ENCODE data around the gene TMUB2.

DNA sequence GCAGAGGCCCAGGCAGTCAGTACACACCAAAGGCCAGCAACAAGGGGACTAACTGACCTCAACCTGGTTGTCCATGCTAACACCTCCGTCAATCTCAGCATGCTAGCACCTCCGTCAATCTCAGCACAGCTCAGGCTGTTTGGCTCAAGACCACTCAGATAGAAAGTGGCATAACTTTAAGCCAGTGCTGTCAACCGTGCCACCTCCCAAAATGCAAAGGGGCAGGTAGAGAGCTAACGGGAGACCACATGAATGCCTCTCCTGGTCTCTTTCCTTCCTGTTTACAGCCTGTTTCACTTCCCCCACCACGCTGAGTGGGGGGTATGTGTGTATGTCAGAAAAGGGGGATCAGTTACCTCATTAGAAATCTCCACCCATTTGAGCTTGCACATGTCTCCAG lies 29.4 kb downstream of the TMUB2 start:
- TF ChIP-seq POLR2A (conservative IDR thresholded peaks at IDR 0.05) (no peak), TCF7L2 (IDR thresholded peaks at IDR 0.05; ENCODE audit: low read depth, low read length) (no peak), ZNF133 (CRISPR knock-in tag; IDR thresholded peaks at IDR 0.05) (no peak), ILF3 (IDR thresholded peaks at IDR 0.05; ENCODE audit: borderline replicate concordance) (no peak), ZBTB33 (CRISPR knock-in tag; IDR thresholded peaks at IDR 0.05) (no peak), CEBPZ (IDR thresholded peaks at IDR 0.05; ENCODE audit: borderline replicate concordance, low read depth, low read length) (no peak), TAF1 (IDR thresholded peaks at IDR 0.05; ENCODE audit: control insufficient read depth, extremely low read depth, insufficient read depth, low read length, severe bottlenecking) (no peak), NR3C1 (CRISPR knock-in tag; IDR thresholded peaks at IDR 0.05) (no peak), TEAD2 (tag; IDR thresholded peaks at IDR 0.05) (no peak), PRMT5 (CRISPR knock-in tag; IDR thresholded peaks at IDR 0.05) (no peak), CEBPG (CRISPR knock-in tag; IDR thresholded peaks at IDR 0.05) (no peak), CEBPG (tag; conservative IDR thresholded peaks at IDR 0.05 in 1 of 2, IDR thresholded peaks at IDR 0.05 in 1 of 2) (no peak), NR1H2 (CRISPR knock-in tag; IDR thresholded peaks at IDR 0.05) (no peak)
- TF ChIP-seq, protein P1, sequence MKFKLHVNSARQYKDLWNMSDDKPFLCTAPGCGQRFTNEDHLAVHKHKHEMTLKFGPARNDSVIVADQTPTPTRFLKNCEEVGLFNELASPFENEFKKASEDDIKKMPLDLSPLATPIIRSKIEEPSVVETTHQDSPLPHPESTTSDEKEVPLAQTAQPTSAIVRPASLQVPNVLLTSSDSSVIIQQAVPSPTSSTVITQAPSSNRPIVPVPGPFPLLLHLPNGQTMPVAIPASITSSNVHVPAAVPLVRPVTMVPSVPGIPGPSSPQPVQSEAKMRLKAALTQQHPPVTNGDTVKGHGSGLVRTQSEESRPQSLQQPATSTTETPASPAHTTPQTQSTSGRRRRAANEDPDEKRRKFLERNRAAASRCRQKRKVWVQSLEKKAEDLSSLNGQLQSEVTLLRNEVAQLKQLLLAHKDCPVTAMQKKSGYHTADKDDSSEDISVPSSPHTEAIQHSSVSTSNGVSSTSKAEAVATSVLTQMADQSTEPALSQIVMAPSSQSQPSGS (CRISPR knock-in tag; IDR thresholded peaks at IDR 0.05): no peak

Measured in K562 (cell line).